Subcutaneous abdominal adipose tissue (tissue), 5 donors: Measurements from ENCODE around the gene AKAP9.
"Not testable (repeated sequence)": the region's sequence is repeated elsewhere in the genome, so short reads cannot be mapped to it uniquely, and the experiment has no call there.

Experiments used
- H3K27ac ChIP-seq: one replicate; pipeline ENCODE4 v1.7.0; 2013; ENCODE audit warnings: low read depth, mild to moderate bottlenecking, inconsistent platforms, low read length, moderate library complexity
- H3K27me3 ChIP-seq, 5 donors: one replicate each; pipeline ENCODE4 v1.7.0; 2013; ENCODE audit warnings: low read length in 5 of 5, inconsistent platforms in 1 of 5; ENCODE audit not compliant: control insufficient read depth in 5 of 5, insufficient read depth in 4 of 5
- H3K36me3 ChIP-seq, 5 donors: one replicate each; pipeline ENCODE4 v1.7.0; 2013; ENCODE audit warnings: low read length in 5 of 5; ENCODE audit not compliant: control insufficient read depth in 5 of 5, insufficient read depth in 5 of 5
- H3K4me1 ChIP-seq, 5 donors: one replicate each; pipeline ENCODE4 v1.7.0; 2013; ENCODE audit warnings: low read length in 5 of 5, mild to moderate bottlenecking in 3 of 5, moderate library complexity in 1 of 5; ENCODE audit not compliant: control insufficient read depth in 5 of 5, insufficient read depth in 5 of 5
- H3K4me3 ChIP-seq, 5 donors: one replicate each; pipeline ENCODE4 v1.7.0; 2013; ENCODE audit warnings: low read length in 5 of 5, low read depth in 1 of 5
- H3K9ac ChIP-seq, 5 donors: one replicate each; pipeline ENCODE4 v1.7.0; 2013; ENCODE audit warnings: low read length in 5 of 5, mild to moderate bottlenecking in 4 of 5, moderate library complexity in 3 of 5
- H3K9me3 ChIP-seq, 5 donors: one replicate each; pipeline ENCODE4 v1.7.0; 2013; ENCODE audit warnings: low read length in 5 of 5; ENCODE audit not compliant: control insufficient read depth in 5 of 5
- donor health status: healthy.
- donor health status: healthy.
- donor health status: healthy.
- donor health status: healthy.
- donor health status: healthy.

Gene AKAP9

GRCh38 chr7:91995391-91996105 lies 54.9 kb downstream of the AKAP9 start:
- no peaks in the 10 kb centered on the region for H3K9me3 ChIP-seq
- peaks cover 43 to 61% (median 47%) of the 10 kb centered on the region in 5 donors for H3K36me3 ChIP-seq
- H3K9ac ChIP-seq: no peak overlapping the region
- no peak overlapping the region for H3K27ac ChIP-seq
- H3K4me3 ChIP-seq: no peak overlapping the region
- no peaks in the 10 kb centered on the region for H3K4me1 ChIP-seq
- no peaks in the 10 kb centered on the region for H3K27me3 ChIP-seq

DNA sequence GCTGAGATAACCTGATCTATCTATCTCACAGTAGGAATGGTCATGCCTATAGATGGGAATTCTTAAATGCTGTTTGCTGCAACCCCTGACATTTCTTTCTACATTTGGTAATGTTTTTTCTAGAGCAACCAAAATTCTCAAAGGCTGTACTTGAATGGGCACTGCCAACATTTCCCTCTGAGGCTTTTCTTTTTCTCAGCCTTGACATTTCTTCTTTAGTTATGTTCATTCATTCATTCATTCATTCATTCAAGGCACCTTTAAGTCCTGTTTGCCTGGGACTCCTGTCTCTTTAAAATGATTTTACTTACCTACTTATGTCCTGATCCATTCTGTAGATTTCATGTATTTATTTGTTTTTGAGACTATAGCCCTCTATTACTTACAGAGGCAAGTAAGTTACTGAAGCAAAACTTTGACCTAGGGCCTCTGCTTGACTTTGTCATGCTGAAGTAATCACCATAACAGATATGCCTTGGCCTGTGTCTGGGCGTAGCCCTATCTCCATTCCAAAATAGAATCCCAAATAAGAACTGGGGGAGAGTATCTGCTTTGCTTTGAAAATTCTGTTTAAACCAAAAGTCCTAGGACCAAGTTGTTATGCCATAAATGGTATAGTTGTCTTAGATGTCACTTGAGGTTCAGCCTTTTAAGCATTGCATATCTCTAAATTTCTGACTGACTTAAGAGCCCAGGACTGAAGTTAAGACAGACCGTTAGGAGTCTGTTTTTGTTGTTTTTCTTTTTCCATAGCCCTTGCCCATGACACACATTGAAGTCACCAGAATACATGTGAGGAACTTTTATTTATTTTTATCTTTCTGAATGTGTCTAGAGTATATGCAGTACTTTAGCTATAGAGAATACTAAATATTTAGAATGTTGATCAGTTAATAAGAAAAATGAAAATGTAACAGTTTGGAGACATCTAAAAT lies 59.2 kb downstream of the AKAP9 start:
- H3K4me1 ChIP-seq: no peaks in the 10 kb centered on the region
- H3K27ac ChIP-seq: no peak overlapping the region
- H3K9me3 ChIP-seq: no peaks in the 10 kb centered on the region
- H3K36me3 ChIP-seq: peaks cover 34 to 51% (median 43%) of the 10 kb centered on the region in 5 donors
- no peak overlapping the region for H3K4me3 ChIP-seq
- no peaks in the 10 kb centered on the region for H3K27me3 ChIP-seq
- H3K9ac ChIP-seq: no peak overlapping the region

DNA sequence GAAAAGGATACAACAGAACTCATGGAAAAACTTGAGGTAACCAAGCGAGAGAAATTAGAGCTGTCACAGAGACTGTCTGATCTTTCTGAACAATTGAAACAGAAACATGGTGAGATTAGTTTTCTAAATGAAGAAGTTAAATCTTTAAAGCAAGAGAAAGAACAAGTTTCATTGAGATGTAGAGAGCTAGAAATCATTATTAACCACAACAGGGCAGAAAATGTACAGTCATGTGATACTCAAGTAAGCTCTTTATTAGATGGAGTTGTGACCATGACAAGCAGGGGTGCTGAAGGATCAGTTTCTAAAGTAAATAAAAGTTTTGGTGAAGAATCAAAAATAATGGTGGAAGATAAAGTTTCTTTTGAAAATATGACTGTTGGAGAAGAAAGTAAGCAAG lies 62.1 kb downstream of the AKAP9 start:
- Histone ChIP-seq H3K36me3 (peaks cover 17 to 37% (median 26%) of the 10 kb centered on the region in 5 donors), H3K27me3 (no peaks in the 10 kb centered on the region), H3K9me3 (no peaks in the 10 kb centered on the region), H3K4me3 (no peak overlapping the region), H3K4me1 (no peaks in the 10 kb centered on the region), H3K9ac (no peak overlapping the region), H3K27ac (no peak overlapping the region)

- Histone ChIP-seq H3K9ac (no peak overlapping the region), H3K4me3 (no peak overlapping the region), H3K4me1 (no peaks in the 10 kb centered on the region), H3K9me3 (no peaks in the 10 kb centered on the region), H3K27me3 (no peaks in the 10 kb centered on the region), H3K27ac (no peak overlapping the region), H3K36me3 (peaks cover 3 to 23% (median 14%) of the 10 kb centered on the region in 5 donors)
These were observed 65.4 kb downstream of the AKAP9 start for GRCh38 chr7:92006046-92006445.

DNA sequence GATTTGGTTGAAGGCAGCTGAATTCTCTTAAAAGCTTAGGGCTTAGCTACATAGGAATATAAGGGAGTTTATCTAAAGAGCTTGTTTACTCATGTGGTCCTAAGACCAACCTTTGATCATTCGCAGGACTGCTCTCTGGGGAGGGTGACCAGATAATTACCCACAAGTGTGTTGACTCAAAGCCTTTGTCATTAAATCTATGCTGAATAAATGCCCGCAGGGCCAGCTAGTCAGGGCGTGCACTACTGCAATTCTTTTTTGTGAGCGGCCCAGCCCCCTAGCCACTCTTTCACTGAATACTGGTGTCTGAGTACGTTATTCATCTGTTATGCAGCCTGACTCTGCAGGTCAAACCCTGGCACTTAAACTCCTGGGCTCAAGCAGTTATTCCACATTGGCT lies 69.6 kb downstream of the AKAP9 start:
- Histone ChIP-seq H3K9me3 (no peaks in the 10 kb centered on the region), H3K9ac (no peak overlapping the region), H3K4me3 (no peak overlapping the region), H3K27ac (no peak overlapping the region), H3K27me3 (no peaks in the 10 kb centered on the region), H3K36me3 (peaks cover 9 to 35% (median 25%) of the 10 kb centered on the region in 5 donors), H3K4me1 (no peaks in the 10 kb centered on the region)

GRCh38 chr7:92013611-92014010 lies 72.9 kb downstream of the AKAP9 start:
- Histone ChIP-seq H3K36me3 (peaks cover 16 to 29% (median 28%) of the 10 kb centered on the region in 5 donors), H3K27ac (no peak overlapping the region), H3K27me3 (no peaks in the 10 kb centered on the region), H3K4me1 (no peaks in the 10 kb centered on the region), H3K9me3 (no peaks in the 10 kb centered on the region), H3K9ac (no peak overlapping the region), H3K4me3 (no peak overlapping the region)

DNA sequence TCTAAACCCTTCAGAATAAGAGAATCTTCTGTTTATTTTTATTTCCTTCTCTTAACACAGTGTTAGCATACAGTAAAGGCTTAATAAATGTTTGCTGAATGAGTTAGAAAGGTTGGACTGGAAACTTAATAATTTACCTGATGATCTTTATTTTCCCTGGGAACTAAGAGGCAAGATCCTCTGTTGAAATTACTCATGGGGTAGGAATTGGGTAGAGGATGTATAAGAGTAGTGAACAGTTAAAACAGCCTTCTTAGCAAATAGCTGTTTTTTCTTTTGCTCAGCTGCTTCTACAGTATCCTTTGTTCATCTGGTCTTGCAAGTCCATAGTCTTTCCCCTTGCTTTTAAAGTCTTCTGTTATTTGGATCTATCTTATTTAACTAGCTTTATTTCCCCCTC lies 80.0 kb downstream of the AKAP9 start:
- Histone ChIP-seq H3K4me3 (no peak overlapping the region), H3K36me3 (peaks cover 29 to 65% (median 39%) of the 10 kb centered on the region in 5 donors), H3K27ac (no peak overlapping the region), H3K27me3 (no peaks in the 10 kb centered on the region), H3K9me3 (no peaks in the 10 kb centered on the region), H3K9ac (no peak overlapping the region), H3K4me1 (no peaks in the 10 kb centered on the region)

- Histone ChIP-seq H3K4me3 (no peak overlapping the region), H3K27me3 (no peaks in the 10 kb centered on the region), H3K9ac (no peak overlapping the region), H3K4me1 (no peaks in the 10 kb centered on the region), H3K9me3 (no peaks in the 10 kb centered on the region), H3K27ac (no peak overlapping the region), H3K36me3 (peaks cover 25 to 58% (median 44%) of the 10 kb centered on the region in 5 donors)
These were observed 84.6 kb downstream of the AKAP9 start for GRCh38 chr7:92025260-92025659.

DNA sequence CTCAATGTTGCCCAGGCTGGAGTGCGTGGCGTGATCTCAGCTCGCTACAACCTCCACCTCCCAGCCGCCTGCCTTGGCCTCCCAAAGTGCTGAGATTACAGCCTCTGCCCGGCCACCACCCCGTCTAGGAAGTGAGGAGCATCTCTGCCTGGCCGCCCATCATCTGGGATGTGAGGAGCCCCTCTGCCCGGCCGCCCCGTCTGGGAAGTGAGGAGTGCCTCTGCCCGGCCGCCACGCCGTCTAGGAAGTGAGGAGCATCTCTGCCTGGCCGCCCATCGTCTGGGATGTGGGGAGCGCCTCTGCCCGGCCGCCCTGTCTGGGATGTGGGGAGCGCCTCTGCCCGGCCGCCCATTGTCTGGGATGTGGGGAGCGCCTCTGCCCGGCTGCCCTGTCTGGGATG lies 86.0 kb downstream of the AKAP9 start:
- H3K36me3 ChIP-seq: peaks cover 23 to 58% (median 45%) of the 10 kb centered on the region in 5 donors
- not testable (repeated sequence) for H3K9ac ChIP-seq

GRCh38 chr7:92027128-92027527 lies 86.5 kb downstream of the AKAP9 start:
- not testable (repeated sequence) for H3K4me1 ChIP-seq, H3K27ac ChIP-seq, H3K9ac ChIP-seq, H3K27me3 ChIP-seq, H3K9me3 ChIP-seq, H3K4me3 ChIP-seq
- H3K36me3 ChIP-seq: peaks cover 23 to 59% (median 48%) of the 10 kb centered on the region in 5 donors

More for the DNA sequence above, 86.0 kb downstream of the AKAP9 start:
- H3K4me3 ChIP-seq, H3K9me3 ChIP-seq, H3K4me1 ChIP-seq, H3K27me3 ChIP-seq, H3K27ac ChIP-seq: not testable (repeated sequence)
